HG02763 (cell line): ENCODE results near the gene ZBTB47.

Experiments used
- ATAC-seq: cut with Tn5 transposase; IDR thresholded peaks from one replicate; pipeline ENCODE4 v1.9.1; 2021; ENCODE audit warnings: mild to moderate bottlenecking, moderate library complexity; ENCODE audit not compliant: unreplicated experiment

ZBTB47 gene

GRCh38 chr3:42711491-42712343 lies 58.2 kb downstream of the ZBTB47 start:
- ATAC-seq, result no peak

DNA sequence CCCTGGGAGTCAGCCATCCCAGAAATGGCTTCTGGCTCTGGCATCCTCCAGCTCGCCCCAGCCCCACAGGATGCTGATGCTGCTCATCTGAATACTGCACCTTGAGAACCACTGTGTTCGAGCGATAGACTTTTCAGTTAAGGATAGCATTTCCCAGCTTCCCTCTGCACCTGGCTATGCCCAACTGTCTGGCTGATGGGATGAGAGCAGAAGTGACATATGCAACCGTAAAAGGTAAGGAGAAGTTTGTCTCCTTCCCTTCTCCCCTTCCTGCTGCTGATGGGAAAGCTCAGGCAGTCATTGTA lies 58.8 kb downstream of the ZBTB47 start:
- no peak for ATAC-seq

GRCh38 chr3:42712688-42713372 lies 59.3 kb downstream of the ZBTB47 start:
- ATAC-seq, result no peak

- no peak for ATAC-seq
Measured at GRCh38 chr3:42713747-42714146, 60.2 kb downstream of the ZBTB47 start.

GRCh38 chr3:42714171-42714852 lies 60.8 kb downstream of the ZBTB47 start:
- no peak for ATAC-seq
